LNCaP clone FGC (cell line): ENCODE results near the gene RRBP1.

Experiments used
- DNase-seq: peaks from one replicate; pipeline ENCODE4 v3.0.0-alpha.2; 2011; ENCODE audit warnings: low read depth
- H3K4me3 ChIP-seq: 2 replicates; pipeline ENCODE4 v1.5.1; 2011; ENCODE audit warnings: mild to moderate bottlenecking, low read depth, low read length, control low read depth
- TF ChIP-seq, protein P1 (sequence below): IDR thresholded peaks from 2 replicates; pipeline ENCODE4 v1.5.1; 2012; ENCODE audit warnings: mild to moderate bottlenecking; ENCODE audit not compliant: control insufficient read depth, insufficient read depth; ENCODE audit errors: extremely low read depth

Gene RRBP1

GRCh38 chr20:17691758-17692157 lies 9.7 kb upstream of the RRBP1 start:
- TF ChIP-seq, protein P1, sequence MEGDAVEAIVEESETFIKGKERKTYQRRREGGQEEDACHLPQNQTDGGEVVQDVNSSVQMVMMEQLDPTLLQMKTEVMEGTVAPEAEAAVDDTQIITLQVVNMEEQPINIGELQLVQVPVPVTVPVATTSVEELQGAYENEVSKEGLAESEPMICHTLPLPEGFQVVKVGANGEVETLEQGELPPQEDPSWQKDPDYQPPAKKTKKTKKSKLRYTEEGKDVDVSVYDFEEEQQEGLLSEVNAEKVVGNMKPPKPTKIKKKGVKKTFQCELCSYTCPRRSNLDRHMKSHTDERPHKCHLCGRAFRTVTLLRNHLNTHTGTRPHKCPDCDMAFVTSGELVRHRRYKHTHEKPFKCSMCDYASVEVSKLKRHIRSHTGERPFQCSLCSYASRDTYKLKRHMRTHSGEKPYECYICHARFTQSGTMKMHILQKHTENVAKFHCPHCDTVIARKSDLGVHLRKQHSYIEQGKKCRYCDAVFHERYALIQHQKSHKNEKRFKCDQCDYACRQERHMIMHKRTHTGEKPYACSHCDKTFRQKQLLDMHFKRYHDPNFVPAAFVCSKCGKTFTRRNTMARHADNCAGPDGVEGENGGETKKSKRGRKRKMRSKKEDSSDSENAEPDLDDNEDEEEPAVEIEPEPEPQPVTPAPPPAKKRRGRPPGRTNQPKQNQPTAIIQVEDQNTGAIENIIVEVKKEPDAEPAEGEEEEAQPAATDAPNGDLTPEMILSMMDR, result no peak
- H3K4me3 ChIP-seq, result no peak overlapping the region
- no peak for DNase-seq

DNA sequence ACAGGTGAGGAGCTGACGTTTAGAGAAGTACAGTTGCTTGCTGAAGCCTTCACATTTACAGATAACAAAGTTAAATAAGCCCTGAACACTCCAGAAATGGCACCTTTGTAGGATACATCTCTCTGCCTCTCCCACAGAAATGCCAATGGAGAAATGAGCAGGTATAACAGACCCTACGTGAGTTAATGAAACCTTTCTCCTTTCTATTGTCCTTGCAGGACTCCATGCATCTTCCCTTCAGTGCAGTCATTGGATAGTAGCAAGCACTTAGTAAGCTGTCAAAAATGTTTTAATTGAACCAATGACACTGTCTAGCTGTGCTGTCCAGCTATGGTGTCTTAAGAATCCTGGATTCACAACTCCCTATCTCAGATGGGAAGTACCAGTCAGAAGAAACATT lies 8.1 kb upstream of the RRBP1 start:
- H3K4me3 ChIP-seq, result no peak overlapping the region
- TF ChIP-seq, protein P1, result no peak
- no peak for DNase-seq

DNA sequence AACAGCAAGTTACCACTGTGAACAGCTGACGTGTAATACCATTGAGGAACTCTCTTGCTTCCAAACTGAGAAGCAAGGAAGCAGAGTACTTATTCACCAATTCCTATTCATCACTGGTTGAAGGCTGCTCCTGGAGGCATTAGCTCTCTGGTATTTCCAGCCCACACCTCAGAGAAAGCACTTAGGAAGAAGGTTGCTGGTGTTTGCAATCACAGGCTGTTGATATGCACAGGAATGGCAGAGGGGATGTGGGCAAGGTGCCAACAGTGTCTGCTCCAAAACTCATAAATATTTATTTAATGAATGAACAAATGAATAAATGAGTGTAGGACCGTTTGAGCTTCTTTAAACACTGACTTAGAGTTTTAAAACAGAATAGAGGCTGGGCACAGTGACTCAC lies 6.9 kb upstream of the RRBP1 start:
- no peak overlapping the region for H3K4me3 ChIP-seq
- TF ChIP-seq, protein P1, result no peak
- DNase-seq, result no peak

- no peak for DNase-seq
Observed at GRCh38 chr20:17687800-17688199, 5.8 kb upstream of the RRBP1 start.

GRCh38 chr20:17685168-17685567 lies 3.1 kb upstream of the RRBP1 start:
- DNase-seq, result no peak
- TF ChIP-seq, protein P1, result no peak
- H3K4me3 ChIP-seq, result no peak overlapping the region

More at GRCh38 chr20:17687800-17688199, 5.8 kb upstream of the RRBP1 start:
- TF ChIP-seq, protein P1, result no peak
- H3K4me3 ChIP-seq, result no peak overlapping the region

DNA sequence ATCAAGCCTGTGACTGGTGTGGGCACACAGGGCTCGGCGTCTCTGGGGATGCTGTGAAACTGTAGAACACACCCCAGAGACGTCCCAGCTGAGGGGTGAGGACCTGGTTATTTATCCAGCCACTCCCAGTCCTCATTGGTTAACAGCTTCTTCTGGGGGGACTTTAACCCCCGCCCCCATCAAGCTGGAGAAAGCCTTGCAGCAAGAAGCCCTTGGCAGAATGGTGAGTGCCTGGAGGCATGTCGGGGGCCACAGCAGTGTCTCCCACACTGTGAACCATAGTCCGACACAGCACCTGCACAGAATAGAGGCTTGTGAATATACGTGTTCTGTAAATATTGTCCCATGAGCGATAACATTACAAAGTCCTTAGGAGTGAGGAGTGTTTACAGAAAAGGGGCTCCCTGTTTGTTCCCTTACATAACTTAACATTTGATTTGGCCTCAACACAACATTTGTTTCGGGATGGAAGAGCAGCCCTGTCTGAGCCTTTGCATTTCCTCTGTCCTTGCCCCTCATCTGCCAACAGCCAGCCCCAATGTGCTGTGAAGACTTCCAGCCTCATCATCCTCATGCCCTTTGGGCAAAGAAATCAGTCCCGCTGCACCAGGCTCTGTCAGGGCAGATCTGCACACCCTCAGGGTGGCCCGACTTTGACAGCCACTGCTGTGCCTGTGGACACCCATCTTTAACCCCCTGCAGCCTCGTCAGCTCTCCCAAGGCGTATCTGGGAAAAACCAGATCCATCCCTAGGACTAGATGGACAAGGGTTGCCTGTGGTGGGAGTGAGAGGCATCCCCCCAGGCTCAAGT lies 2.2 kb upstream of the RRBP1 start:
- H3K4me3 ChIP-seq, result no peak overlapping the region
- TF ChIP-seq, protein P1, result no peak
- DNase-seq, result no peak
